ENCODE measurements around the gene CNOT6. TPM values are rescaled to one million over a fixed set of nuclear protein-coding genes. Genes with fewer than 3 reads are reported as not detected.
"Not testable (repeated sequence)": the region's sequence is repeated elsewhere in the genome, so short reads cannot be mapped to it uniquely, and the experiment has no call there.

Gene CNOT6
- total RNA-seq, 2 donors from 2014 or later, result 28.7 to 37.0 TPM

- DNase-seq (ENCODE audit: low spot score in 2 of 2) (no peak), ATAC-seq (no peak)
- Mint-ChIP-seq H3K27ac (peak overlapping the region; percentile 45 to 50), H3K9me3 (no peaks in the 10 kb centered on the region), H3K36me3 (peaks cover 0 to 27% of the 10 kb centered on the region in 2 donors)
Observed at GRCh38 chr5:180495292-180495691, 1.1 kb downstream of the CNOT6 start.

- ATAC-seq (no peak), DNase-seq (ENCODE audit: low spot score in 2 of 2) (no peak)
- Mint-ChIP-seq H3K27ac (peak overlapping the region in 1 of 2 donors; percentile 82), H3K36me3 (peaks cover 0 to 27% of the 10 kb centered on the region in 2 donors), H3K9me3 (no peaks in the 10 kb centered on the region)
Observed at GRCh38 chr5:180495991-180496741, 2.0 kb downstream of the CNOT6 start.

DNA sequence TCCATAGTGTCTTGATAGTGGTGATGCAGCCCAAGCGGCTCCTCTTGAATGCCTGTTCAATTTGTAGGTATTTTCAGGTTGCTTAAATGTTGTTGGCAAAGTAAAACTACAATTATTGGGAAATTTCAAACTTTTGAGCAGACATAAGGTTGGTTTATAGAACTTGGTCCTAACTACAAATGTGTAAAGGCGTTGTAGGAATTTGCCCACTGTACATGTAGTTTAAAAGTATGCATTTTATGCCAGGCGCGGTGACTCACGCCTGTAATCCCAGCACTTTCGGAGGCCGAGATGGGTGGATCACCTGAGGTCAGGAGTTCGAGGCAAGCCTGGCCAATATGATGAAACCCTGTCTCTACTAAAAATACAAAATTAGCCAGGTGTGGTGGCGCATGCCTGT is 2.6 kb downstream of the CNOT6 start:
- not testable (repeated sequence) for H3K9me3 Mint-ChIP-seq; H3K27ac Mint-ChIP-seq; ATAC-seq; DNase-seq (ENCODE audit: low spot score in 2 of 2)
- H3K36me3 Mint-ChIP-seq, result peaks cover 0 to 27% of the 10 kb centered on the region in 2 donors

- peaks cover 0 to 27% of the 10 kb centered on the region in 2 donors for H3K36me3 Mint-ChIP-seq
- H3K27ac Mint-ChIP-seq; ATAC-seq; H3K9me3 Mint-ChIP-seq; DNase-seq (ENCODE audit: low spot score in 2 of 2): not testable (repeated sequence)
Observed at GRCh38 chr5:180497865-180498264, 3.7 kb downstream of the CNOT6 start.

- peaks cover 0 to 24% of the 10 kb centered on the region in 2 donors for H3K36me3 Mint-ChIP-seq
- no peak overlapping the region for H3K27ac Mint-ChIP-seq
- ATAC-seq, result no peak
- no peaks in the 10 kb centered on the region for H3K9me3 Mint-ChIP-seq
- no peak for DNase-seq (ENCODE audit: low spot score in 2 of 2)
Observed at GRCh38 chr5:180498378-180498777, 4.2 kb downstream of the CNOT6 start.

GRCh38 chr5:180499684-180500083 is 5.5 kb downstream of the CNOT6 start:
- ATAC-seq, result no peak
- DNase-seq (ENCODE audit: low spot score in 2 of 2), result no peak
- Mint-ChIP-seq H3K9me3 (no peaks in the 10 kb centered on the region), H3K36me3 (peaks cover 0 to 21% of the 10 kb centered on the region in 2 donors), H3K27ac (no peak overlapping the region)

- not testable (repeated sequence) for DNase-seq (ENCODE audit: low spot score in 2 of 2); ATAC-seq; H3K27ac Mint-ChIP-seq; H3K9me3 Mint-ChIP-seq
- peaks cover 0 to 21% of the 10 kb centered on the region in 2 donors for H3K36me3 Mint-ChIP-seq
Observed at GRCh38 chr5:180500300-180500699, 6.1 kb downstream of the CNOT6 start.

GRCh38 chr5:180507661-180508060 is 13.5 kb downstream of the CNOT6 start:
- H3K9me3 Mint-ChIP-seq, result no peaks in the 10 kb centered on the region
- ATAC-seq (no peak), DNase-seq (ENCODE audit: low spot score in 2 of 2) (no peak)
- peaks cover 0 to 22% of the 10 kb centered on the region in 2 donors for H3K36me3 Mint-ChIP-seq
- H3K27ac Mint-ChIP-seq, result peak overlapping the region in 1 of 2 donors; percentile 62

DNA sequence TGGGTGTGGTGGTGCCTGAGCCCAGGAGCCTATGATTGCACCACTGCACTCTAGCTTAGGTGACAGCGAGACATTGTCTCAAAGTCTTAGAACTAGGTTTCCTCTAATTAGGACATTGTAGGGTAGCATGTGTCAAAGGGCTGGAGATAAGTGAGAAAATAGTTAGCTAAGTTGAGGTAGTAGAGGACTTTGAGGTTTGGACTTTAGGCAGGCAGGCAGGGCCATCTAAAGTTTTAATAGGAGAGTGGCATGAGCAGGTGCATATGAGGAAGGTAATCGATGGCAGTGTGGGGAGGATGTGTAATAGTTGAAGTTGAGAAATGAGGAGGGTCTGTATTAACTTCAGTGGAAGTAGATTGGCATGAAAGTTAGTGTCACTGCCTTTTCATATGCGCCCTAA is 21.1 kb downstream of the CNOT6 start:
- Mint-ChIP-seq H3K9me3 (no peaks in the 10 kb centered on the region), H3K27ac (no peak overlapping the region), H3K36me3 (no peaks in the 10 kb centered on the region)
- DNase-seq (ENCODE audit: low spot score in 2 of 2) (no peak), ATAC-seq (no peak)

- H3K36me3 Mint-ChIP-seq; DNase-seq (ENCODE audit: low spot score in 2 of 2); ATAC-seq; H3K9me3 Mint-ChIP-seq: not testable (repeated sequence)
- peak overlapping the region in 1 of 2 donors; percentile 56 for H3K27ac Mint-ChIP-seq
Observed at GRCh38 chr5:180515974-180516373, 21.8 kb downstream of the CNOT6 start.

DNA sequence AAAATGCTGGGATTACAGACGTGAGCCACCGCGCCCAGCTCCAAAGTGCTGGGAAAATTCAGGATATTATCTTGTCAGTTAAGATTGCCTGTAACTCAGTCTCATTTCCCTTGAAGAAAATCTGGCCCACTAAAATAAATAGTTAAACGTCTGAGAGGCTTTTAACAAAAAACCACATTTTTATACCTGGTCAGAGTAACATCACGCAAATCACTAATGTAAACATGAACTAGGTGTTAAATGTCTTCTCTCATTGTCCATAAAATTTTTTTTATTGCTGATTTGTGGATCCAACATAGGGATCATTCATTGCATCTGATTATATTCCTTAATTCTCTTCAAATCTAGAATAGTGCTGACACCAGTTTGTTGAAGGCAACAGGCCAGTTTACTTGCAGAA is 22.3 kb downstream of the CNOT6 start:
- DNase-seq (ENCODE audit: low spot score in 2 of 2) (no peak), ATAC-seq (no peak)
- Mint-ChIP-seq H3K27ac (no peak overlapping the region), H3K9me3 (no peaks in the 10 kb centered on the region), H3K36me3 (no peaks in the 10 kb centered on the region)

DNA sequence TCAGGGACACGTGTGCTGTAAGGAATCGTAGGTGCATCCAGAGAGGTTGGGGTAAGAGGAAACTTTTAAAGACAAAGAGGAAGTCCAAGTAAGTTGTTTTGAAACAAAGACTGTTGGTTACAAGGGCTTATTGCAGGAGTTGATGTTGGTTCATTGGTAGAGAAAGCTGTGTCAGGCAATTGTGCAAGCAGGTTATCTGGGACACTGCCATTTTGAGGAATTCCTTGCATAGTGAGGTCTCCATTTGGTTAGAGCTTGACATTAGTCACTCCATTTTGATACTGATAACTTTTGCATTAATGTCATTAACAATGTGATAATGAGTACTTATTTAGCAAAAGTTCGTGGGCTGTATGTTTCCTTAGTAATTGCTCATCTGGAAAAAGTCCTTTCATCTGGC is 24.9 kb downstream of the CNOT6 start:
- H3K9me3 Mint-ChIP-seq, result no peaks in the 10 kb centered on the region
- DNase-seq (ENCODE audit: low spot score in 2 of 2), result no peak
- ATAC-seq, result no peak
- no peaks in the 10 kb centered on the region for H3K36me3 Mint-ChIP-seq
- no peak overlapping the region for H3K27ac Mint-ChIP-seq

DNA sequence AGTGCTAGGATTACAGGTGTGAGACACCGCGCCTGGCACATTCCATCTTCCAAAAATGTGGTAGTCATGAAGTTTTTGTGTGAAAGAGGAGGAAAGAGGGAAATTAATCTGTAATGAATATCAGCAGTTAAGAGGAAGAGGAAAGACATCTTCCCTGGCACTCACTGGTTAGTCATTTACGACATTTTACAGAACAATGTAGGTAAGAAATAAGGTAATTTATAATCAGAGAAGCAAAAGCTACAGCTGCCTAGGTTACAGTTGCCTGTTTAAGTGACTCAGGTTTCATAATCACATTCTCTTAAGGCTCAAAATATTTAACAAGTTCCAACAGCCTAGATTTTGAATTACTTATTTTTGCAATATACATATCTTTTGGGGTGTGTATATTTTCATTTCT is 26.9 kb downstream of the CNOT6 start:
- DNase-seq (ENCODE audit: low spot score in 2 of 2) (no peak), ATAC-seq (peak in 1 of 2 donors; percentile 24)
- no peaks in the 10 kb centered on the region for H3K9me3 Mint-ChIP-seq
- H3K36me3 Mint-ChIP-seq, result no peaks in the 10 kb centered on the region
- no peak overlapping the region for H3K27ac Mint-ChIP-seq

DNA sequence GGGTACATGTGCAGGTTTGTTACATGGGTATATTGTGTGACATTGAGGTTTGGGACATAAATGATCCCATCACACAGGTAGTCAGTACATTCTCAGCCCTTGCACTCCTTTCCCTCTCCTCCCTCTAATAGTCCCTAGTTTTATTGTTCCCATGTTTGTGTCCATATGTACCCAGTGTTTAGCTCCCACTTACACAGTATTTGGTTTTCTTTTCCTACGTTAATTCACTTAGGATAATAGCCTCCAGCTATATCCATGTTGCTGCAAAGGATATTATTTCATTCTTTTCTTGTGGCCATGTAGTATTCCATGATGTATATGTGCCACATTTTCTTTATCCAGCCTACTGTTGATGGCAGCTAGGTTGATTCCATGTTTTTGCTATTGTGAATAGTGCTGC is 27.4 kb downstream of the CNOT6 start:
- DNase-seq (ENCODE audit: low spot score in 2 of 2) (no peak), ATAC-seq (no peak)
- Mint-ChIP-seq H3K9me3 (no peaks in the 10 kb centered on the region), H3K27ac (no peak overlapping the region), H3K36me3 (no peaks in the 10 kb centered on the region)

DNA sequence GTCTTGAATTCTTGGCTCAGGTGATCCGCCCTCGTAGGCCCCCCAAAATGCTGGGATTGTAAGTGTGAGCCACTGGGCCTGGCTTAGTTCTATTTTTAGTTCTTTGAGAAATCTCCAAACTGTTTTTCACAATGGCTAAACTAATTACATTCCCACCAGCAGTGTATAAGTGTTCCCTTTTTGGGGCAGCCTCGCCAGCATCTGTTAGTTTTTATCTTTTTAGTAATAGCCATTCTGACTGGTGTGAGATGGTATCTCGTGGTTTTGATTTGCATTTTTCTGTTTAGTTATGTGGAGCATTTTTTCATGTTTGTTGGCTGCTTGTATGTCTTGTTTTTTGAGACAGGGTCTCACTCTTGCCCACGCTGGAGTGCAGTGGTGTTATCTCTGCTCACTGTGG is 28.2 kb downstream of the CNOT6 start:
- Mint-ChIP-seq H3K9me3 (no peaks in the 10 kb centered on the region), H3K36me3 (no peaks in the 10 kb centered on the region), H3K27ac (peak overlapping the region; percentile 13 to 53)
- no peak for DNase-seq (ENCODE audit: low spot score in 2 of 2)
- ATAC-seq, result peak in 1 of 2 donors; percentile 32

- Mint-ChIP-seq H3K27ac (peak overlapping the region in 1 of 2 donors; percentile 63), H3K36me3 (no peaks in the 10 kb centered on the region), H3K9me3 (no peaks in the 10 kb centered on the region)
- DNase-seq (ENCODE audit: low spot score in 2 of 2), result no peak
- ATAC-seq, result no peak
Observed at GRCh38 chr5:180523629-180524466, 29.7 kb downstream of the CNOT6 start.

GRCh38 chr5:180525399-180525798 is 31.2 kb downstream of the CNOT6 start:
- H3K27ac Mint-ChIP-seq, result no peak overlapping the region
- DNase-seq (ENCODE audit: low spot score in 2 of 2) (no peak), ATAC-seq (no peak)
- no peaks in the 10 kb centered on the region for H3K9me3 Mint-ChIP-seq
- peaks cover 6 to 11% of the 10 kb centered on the region in 2 donors for H3K36me3 Mint-ChIP-seq

Data from activated naive CD4-positive, alpha-beta T cell treated with anti-CD3 and anti-CD28 coated beads, Interleukin-2, amount 50 U/mL, for 72 hours (primary cell).